Sigmoid colon (tissue), 4 donors: Measurements from ENCODE around the gene SRGAP2C.
"Not testable (repeated sequence)": the region's sequence is repeated elsewhere in the genome, so short reads cannot be mapped to it uniquely, and the experiment has no call there.

Experiments
- EP300 ChIP-seq, 4 donors: sonication (generic); formaldehyde crosslinking; IDR thresholded peaks; one replicate each; pipeline ENCODE4 v1.6.1; 2017; ENCODE audit warnings: antibody characterized with exemption in 4 of 4
- TF ChIP-seq, protein P1 (sequence below), 4 experiments: fragments of 450-650 bp in 3 of 4; fragments of 200-600 bp in 1 of 4; IDR thresholded peaks; one replicate each; pipeline ENCODE4 v1.5.1; 2016 to 2019; ENCODE audit warnings: antibody characterized with exemption in 4 of 4, mild to moderate bottlenecking in 3 of 4, moderate library complexity in 2 of 4

DNA sequence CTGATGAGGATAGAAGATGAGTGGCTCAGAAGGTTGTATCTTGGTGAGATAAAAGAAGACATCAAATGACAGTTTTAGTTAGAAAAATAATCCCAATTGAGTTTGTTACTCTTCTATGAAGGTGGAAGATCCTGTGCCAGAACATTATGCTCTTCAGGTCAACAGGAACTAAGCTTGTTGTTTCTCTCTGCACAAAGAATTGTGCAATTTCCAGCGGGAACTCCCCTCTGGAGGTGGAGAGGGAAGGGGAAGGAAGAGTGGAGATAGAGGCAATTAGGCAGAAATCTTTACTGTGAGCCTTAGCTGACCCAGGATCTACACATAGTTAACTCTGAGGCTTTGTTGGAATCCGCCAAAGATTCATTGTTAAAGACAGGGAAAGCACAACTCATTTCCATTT lies 77.4 kb downstream of the SRGAP2C start:
- TF ChIP-seq, protein P1, sequence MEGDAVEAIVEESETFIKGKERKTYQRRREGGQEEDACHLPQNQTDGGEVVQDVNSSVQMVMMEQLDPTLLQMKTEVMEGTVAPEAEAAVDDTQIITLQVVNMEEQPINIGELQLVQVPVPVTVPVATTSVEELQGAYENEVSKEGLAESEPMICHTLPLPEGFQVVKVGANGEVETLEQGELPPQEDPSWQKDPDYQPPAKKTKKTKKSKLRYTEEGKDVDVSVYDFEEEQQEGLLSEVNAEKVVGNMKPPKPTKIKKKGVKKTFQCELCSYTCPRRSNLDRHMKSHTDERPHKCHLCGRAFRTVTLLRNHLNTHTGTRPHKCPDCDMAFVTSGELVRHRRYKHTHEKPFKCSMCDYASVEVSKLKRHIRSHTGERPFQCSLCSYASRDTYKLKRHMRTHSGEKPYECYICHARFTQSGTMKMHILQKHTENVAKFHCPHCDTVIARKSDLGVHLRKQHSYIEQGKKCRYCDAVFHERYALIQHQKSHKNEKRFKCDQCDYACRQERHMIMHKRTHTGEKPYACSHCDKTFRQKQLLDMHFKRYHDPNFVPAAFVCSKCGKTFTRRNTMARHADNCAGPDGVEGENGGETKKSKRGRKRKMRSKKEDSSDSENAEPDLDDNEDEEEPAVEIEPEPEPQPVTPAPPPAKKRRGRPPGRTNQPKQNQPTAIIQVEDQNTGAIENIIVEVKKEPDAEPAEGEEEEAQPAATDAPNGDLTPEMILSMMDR (IDR thresholded peaks at IDR 0.05), result not testable (repeated sequence)
- TF ChIP-seq EP300 (IDR thresholded peaks at IDR 0.05), result not testable (repeated sequence)
